ENCODE measurements around the gene ZCCHC14. TPM values are rescaled to one million over a fixed set of nuclear protein-coding genes. Genes with fewer than 3 reads are reported as not detected.
"Not testable (repeated sequence)": the region's sequence is repeated elsewhere in the genome, so short reads cannot be mapped to it uniquely, and the experiment has no call there.

The ZCCHC14 gene
- total RNA-seq, 4 donors from 2014 or later = 27.7 to 56.1 (median 36.7) TPM

GRCh38 chr16:87507351-87508069 is 14.7 kb upstream of the ZCCHC14 start:
- no peak for DNase-seq
- no peak for TF ChIP-seq POLR2A (IDR thresholded peaks at IDR 0.05)
- TF ChIP-seq EP300 (IDR thresholded peaks at IDR 0.05; ENCODE audit: low read depth) = no peak
- TF ChIP-seq POLR2AphosphoS5 (IDR thresholded peaks at IDR 0.05) = no peak
- TF ChIP-seq, protein P1, sequence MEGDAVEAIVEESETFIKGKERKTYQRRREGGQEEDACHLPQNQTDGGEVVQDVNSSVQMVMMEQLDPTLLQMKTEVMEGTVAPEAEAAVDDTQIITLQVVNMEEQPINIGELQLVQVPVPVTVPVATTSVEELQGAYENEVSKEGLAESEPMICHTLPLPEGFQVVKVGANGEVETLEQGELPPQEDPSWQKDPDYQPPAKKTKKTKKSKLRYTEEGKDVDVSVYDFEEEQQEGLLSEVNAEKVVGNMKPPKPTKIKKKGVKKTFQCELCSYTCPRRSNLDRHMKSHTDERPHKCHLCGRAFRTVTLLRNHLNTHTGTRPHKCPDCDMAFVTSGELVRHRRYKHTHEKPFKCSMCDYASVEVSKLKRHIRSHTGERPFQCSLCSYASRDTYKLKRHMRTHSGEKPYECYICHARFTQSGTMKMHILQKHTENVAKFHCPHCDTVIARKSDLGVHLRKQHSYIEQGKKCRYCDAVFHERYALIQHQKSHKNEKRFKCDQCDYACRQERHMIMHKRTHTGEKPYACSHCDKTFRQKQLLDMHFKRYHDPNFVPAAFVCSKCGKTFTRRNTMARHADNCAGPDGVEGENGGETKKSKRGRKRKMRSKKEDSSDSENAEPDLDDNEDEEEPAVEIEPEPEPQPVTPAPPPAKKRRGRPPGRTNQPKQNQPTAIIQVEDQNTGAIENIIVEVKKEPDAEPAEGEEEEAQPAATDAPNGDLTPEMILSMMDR (IDR thresholded peaks at IDR 0.05) = no peak
- WGBS, 2 donors (ENCODE audit: low coverage in 1 of 2) = 57 to 100% methylated on average over 4 to 25 of the region's 25 CpGs
- no peaks in the 10 kb centered on the region for H3K9me3 ChIP-seq
- in situ Hi-C loops (cut with MboI; ENCODE audit: low pct_ligation_motif_present in 1 of 4, low pct_unique_long_range_greater_than_20kb in 1 of 4, low sequenced_read_pairs in 3 of 4) (no loop called here), intact Hi-C loops (cut with DNase I; ENCODE audit: low total_unique reads) (no loop called here)
- H3K27me3 ChIP-seq = no peaks in the 10 kb centered on the region
- peak overlapping the region in 1 of 4 donors; percentile 1 for H3K27ac ChIP-seq
- H3K36me3 ChIP-seq = no peaks in the 10 kb centered on the region
- peaks cover 0 to 13% (median 9%) of the 10 kb centered on the region in 4 donors for H3K4me1 ChIP-seq
- H3K4me3 ChIP-seq = no peak overlapping the region

- H3K4me3 ChIP-seq = no peak overlapping the region
- H3K4me1 ChIP-seq = peaks cover 0 to 13% (median 9%) of the 10 kb centered on the region in 4 donors
- DNase-seq = no peak
- H3K27me3 ChIP-seq = no peaks in the 10 kb centered on the region
- no peaks in the 10 kb centered on the region for H3K36me3 ChIP-seq
- no peaks in the 10 kb centered on the region for H3K9me3 ChIP-seq
- WGBS, 2 donors (ENCODE audit: low coverage in 1 of 2) = 89% methylated on average over 13 of the region's 13 CpGs; no CpG with 5 or more reads in 1 of the 2 donors
- peak overlapping the region in 1 of 4 donors; percentile 1 for H3K27ac ChIP-seq
- intact Hi-C loops (cut with DNase I; ENCODE audit: low total_unique reads) = no loop called here
- in situ Hi-C loops (cut with MboI; ENCODE audit: low pct_ligation_motif_present in 1 of 4, low pct_unique_long_range_greater_than_20kb in 1 of 4, low sequenced_read_pairs in 3 of 4) = no loop called here
- TF ChIP-seq POLR2AphosphoS5 (IDR thresholded peaks at IDR 0.05) (no peak), POLR2A (IDR thresholded peaks at IDR 0.05) (no peak), EP300 (IDR thresholded peaks at IDR 0.05; ENCODE audit: low read depth) (no peak)
- TF ChIP-seq, protein P1 (IDR thresholded peaks at IDR 0.05) = no peak
Measured at GRCh38 chr16:87506423-87507350, 13.9 kb upstream of the ZCCHC14 start.

DNA sequence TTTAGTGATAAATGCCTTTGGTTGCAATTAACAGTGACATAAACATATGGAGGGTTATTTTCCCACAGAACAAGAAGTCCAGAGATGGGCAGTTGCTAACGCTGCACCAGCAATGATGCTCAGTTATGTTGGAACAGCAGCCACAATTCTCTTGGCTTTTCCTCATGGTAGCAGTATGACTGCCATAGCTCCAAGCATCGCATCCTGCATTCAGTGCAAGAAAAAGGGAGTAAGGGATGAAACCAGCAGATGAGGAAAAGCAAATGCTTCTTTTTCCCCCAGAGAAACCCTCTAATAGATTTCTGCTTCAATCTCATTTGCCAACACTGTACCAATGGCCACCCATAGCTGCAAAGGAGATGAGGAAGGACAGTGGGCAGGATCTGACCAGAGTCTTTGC is 13.0 kb upstream of the ZCCHC14 start:
- Histone ChIP-seq H3K27me3 (no peaks in the 10 kb centered on the region), H3K4me3 (no peak overlapping the region), H3K9me3 (no peaks in the 10 kb centered on the region), H3K27ac (no peak overlapping the region), H3K36me3 (no peaks in the 10 kb centered on the region), H3K4me1 (peaks cover 0 to 13% (median 9%) of the 10 kb centered on the region in 4 donors)
- in situ Hi-C loops (cut with MboI; ENCODE audit: low pct_ligation_motif_present in 1 of 4, low pct_unique_long_range_greater_than_20kb in 1 of 4, low sequenced_read_pairs in 3 of 4) = no loop called here
- no peak for DNase-seq
- intact Hi-C loops (cut with DNase I; ENCODE audit: low total_unique reads) = no loop called here
- 95% methylated on average over 2 of the region's 2 CpGs; no CpG with 5 or more reads in 1 of the 2 donors for WGBS, 2 donors (ENCODE audit: low coverage in 1 of 2)
- no peak for TF ChIP-seq POLR2AphosphoS5 (IDR thresholded peaks at IDR 0.05)
- TF ChIP-seq, protein P1 (IDR thresholded peaks at IDR 0.05) = no peak
- TF ChIP-seq POLR2A (IDR thresholded peaks at IDR 0.05) = no peak
- no peak for TF ChIP-seq EP300 (IDR thresholded peaks at IDR 0.05; ENCODE audit: low read depth)

DNA sequence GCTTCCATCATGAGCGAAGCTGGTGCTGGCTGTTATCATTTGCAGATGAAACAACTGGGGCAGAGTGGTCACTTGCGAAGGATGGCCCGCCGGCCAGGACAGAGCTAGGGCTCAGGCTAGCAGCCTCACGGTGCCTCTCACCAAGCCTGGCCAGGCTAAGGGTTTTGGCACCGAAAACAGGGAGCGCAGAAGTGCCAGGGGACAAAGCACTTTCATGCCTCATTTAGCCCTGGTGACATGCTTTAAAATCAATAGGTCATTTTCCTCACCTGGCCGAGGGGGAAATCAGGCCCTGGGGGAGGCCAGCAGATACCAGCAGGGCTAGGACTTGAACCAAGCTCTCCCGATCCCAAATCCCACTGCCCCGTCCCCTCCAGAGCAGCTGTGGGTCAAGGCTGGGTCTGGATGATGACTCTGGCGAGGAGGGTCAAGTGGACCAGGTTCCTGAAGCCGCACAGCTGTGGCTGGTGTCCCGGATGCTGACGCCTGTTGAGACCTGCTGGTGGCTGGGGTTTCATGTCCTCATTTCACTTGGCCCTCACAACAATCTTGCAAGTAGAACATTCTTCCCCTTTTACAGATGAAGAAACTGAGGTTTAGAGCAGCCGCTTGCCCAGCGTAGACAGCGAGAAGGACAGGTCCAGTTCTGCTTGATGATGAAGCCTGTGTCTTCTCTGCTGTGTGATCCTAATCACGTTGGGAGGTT is 10.6 kb upstream of the ZCCHC14 start:
- WGBS, 2 donors (ENCODE audit: low coverage in 1 of 2) = 84 to 87% methylated on average over 4 to 17 of the region's 18 CpGs

More for the DNA sequence above, 10.6 kb upstream of the ZCCHC14 start:
- H3K27ac ChIP-seq; in situ Hi-C loops (cut with MboI; ENCODE audit: low pct_ligation_motif_present in 1 of 4, low pct_unique_long_range_greater_than_20kb in 1 of 4, low sequenced_read_pairs in 3 of 4); DNase-seq; H3K9me3 ChIP-seq; intact Hi-C loops (cut with DNase I; ENCODE audit: low total_unique reads); H3K4me3 ChIP-seq; H3K36me3 ChIP-seq; H3K27me3 ChIP-seq: not testable (repeated sequence)
- peaks cover 0 to 11% (median 4%) of the 10 kb centered on the region in 4 donors for H3K4me1 ChIP-seq

Measured in transverse colon (tissue), 4 donors.